Activated CD4-positive, alpha-beta T cell treated with anti-CD3 and anti-CD28 coated beads for 36 hours (primary cell): Measurements from ENCODE around the gene RPH3AL. TPM values are rescaled to one million over a fixed set of nuclear protein-coding genes. Genes with fewer than 3 reads are reported as not detected.

Experiments used
- ATAC-seq: fragments of 200-7000 bp; cut with Tn5 transposase; one replicate; pipeline ENCODE4 v1.10.0; 2021; ENCODE audit warnings: mild to moderate bottlenecking, moderate library complexity
- CTCF ChIA-PET: fragments of 350-600 bp; sonication (Branson Sonifier 250); formaldehyde crosslinking; loops from one replicate; lab custom pipeline; 2021; ENCODE audit warnings: antibody characterized with exemption; lab: Charles Lee
- POLR2A ChIA-PET: fragments of 350-600 bp; sonication (Branson Sonifier 250); formaldehyde crosslinking; loops from one replicate; lab custom pipeline; 2021; ENCODE audit warnings: antibody characterized with exemption, inconsistent platforms; lab: Charles Lee
- DNase-seq: peaks from one replicate; pipeline ENCODE4 v3.0.0-alpha.2; 2020
- H3K27ac Mint-ChIP-seq: one replicate; pipeline ENCODE4 v1.8.0; 2021; ENCODE audit warnings: mixed read lengths
- H3K27me3 Mint-ChIP-seq: one replicate; pipeline ENCODE4 v1.8.0; 2021; ENCODE audit warnings: mixed read lengths
- H3K36me3 Mint-ChIP-seq: one replicate; pipeline ENCODE4 v1.8.0; 2021; ENCODE audit warnings: low read depth, mixed read lengths
- H3K4me1 Mint-ChIP-seq: one replicate; pipeline ENCODE4 v1.8.0; 2021; ENCODE audit warnings: mixed read lengths
- H3K4me3 Mint-ChIP-seq: one replicate; pipeline ENCODE4 v1.8.0; 2021; ENCODE audit warnings: mild to moderate bottlenecking, moderate library complexity, mixed read lengths
- H3K9me3 Mint-ChIP-seq: one replicate; pipeline ENCODE4 v1.8.0; 2021; ENCODE audit warnings: low read depth, mixed read lengths
- intact Hi-C, 2 experiments: fragments of 100-400 bp; cut with DNase I in 1 of 2; cut with micrococcal nuclease in 1 of 2; formaldehyde crosslinking; loops; one replicate each; pipeline versions ENCODE4 v1.14.2 to v1.15.1; 2022 to 2024; cut with DNase I, micrococcal nuclease
- total RNA-seq, 2 experiments: library from RNA; stranded (reverse); gene quantifications; one replicate each; pipeline ENCODE4 v1.2.3, GENCODE V29; 2021

The RPH3AL gene
- total RNA-seq, 2 experiments from 2014 or later: 1.4 to 2.0 TPM

GRCh38 chr17:269616-270514 lies 82.7 kb downstream of the RPH3AL start:
- intact Hi-C loops: no loop called here
- ChIA-PET POLR2A (no interaction called here), CTCF (no interaction called here)

GRCh38 chr17:266701-267667 lies 85.6 kb downstream of the RPH3AL start:
- Mint-ChIP-seq H3K4me1 (no peaks in the 10 kb centered on the region), H3K27ac (no peak overlapping the region), H3K9me3 (no peaks in the 10 kb centered on the region), H3K27me3 (no peaks in the 10 kb centered on the region), H3K36me3 (peaks cover 4% of the 10 kb centered on the region), H3K4me3 (no peak overlapping the region)
- ATAC-seq: no peak
- ChIA-PET POLR2A (no interaction called here), CTCF (no interaction called here)
- DNase-seq: no peak
- intact Hi-C loops: no loop called here

More at GRCh38 chr17:269616-270514, 82.7 kb downstream of the RPH3AL start:
- Mint-ChIP-seq H3K4me1 (no peaks in the 10 kb centered on the region), H3K27ac (no peak overlapping the region), H3K36me3 (no peaks in the 10 kb centered on the region), H3K27me3 (no peaks in the 10 kb centered on the region), H3K9me3 (no peaks in the 10 kb centered on the region), H3K4me3 (no peak overlapping the region)
- DNase-seq (no peak), ATAC-seq (no peak)

GRCh38 chr17:266219-266618 lies 86.4 kb downstream of the RPH3AL start:
- POLR2A ChIA-PET: no interaction called here
- Mint-ChIP-seq H3K9me3 (no peaks in the 10 kb centered on the region), H3K36me3 (peaks cover 4% of the 10 kb centered on the region), H3K4me1 (no peaks in the 10 kb centered on the region), H3K27me3 (no peaks in the 10 kb centered on the region), H3K27ac (no peak overlapping the region), H3K4me3 (no peak overlapping the region)
- CTCF ChIA-PET: no interaction called here
- DNase-seq (no peak), ATAC-seq (no peak)
- intact Hi-C loops: no loop called here

- CTCF ChIA-PET: interaction anchor here (0.6 kb wide), 1 partner anchor 47 kb away, joined by 4 read pairs; no protein-coding TSS in a partner anchor
- Mint-ChIP-seq H3K27ac (no peak overlapping the region), H3K4me1 (no peaks in the 10 kb centered on the region), H3K27me3 (no peaks in the 10 kb centered on the region), H3K9me3 (no peaks in the 10 kb centered on the region), H3K36me3 (peaks cover 4% of the 10 kb centered on the region), H3K4me3 (no peak overlapping the region)
- POLR2A ChIA-PET: no interaction called here
- DNase-seq (no peak), ATAC-seq (no peak)
- intact Hi-C loops: no loop called here
Observed at GRCh38 chr17:265718-266117, 86.9 kb downstream of the RPH3AL start.

GRCh38 chr17:263773-264172 lies 88.8 kb downstream of the RPH3AL start:
- Mint-ChIP-seq H3K4me3 (no peak overlapping the region), H3K36me3 (peaks cover 4% of the 10 kb centered on the region), H3K4me1 (no peaks in the 10 kb centered on the region), H3K9me3 (no peaks in the 10 kb centered on the region), H3K27me3 (no peaks in the 10 kb centered on the region), H3K27ac (no peak overlapping the region)
- DNase-seq: no peak
- ChIA-PET POLR2A (interaction anchor here (0.6 kb wide), 1 partner anchor 101 kb away, joined by 3 read pairs; no protein-coding TSS in a partner anchor), CTCF (no interaction called here)
- ATAC-seq: no peak
- intact Hi-C loops: no loop called here

GRCh38 chr17:263271-263670 lies 89.3 kb downstream of the RPH3AL start:
- Mint-ChIP-seq H3K36me3 (peaks cover 4% of the 10 kb centered on the region), H3K4me1 (no peaks in the 10 kb centered on the region), H3K27me3 (no peaks in the 10 kb centered on the region), H3K9me3 (no peaks in the 10 kb centered on the region), H3K27ac (no peak overlapping the region), H3K4me3 (no peak overlapping the region)
- DNase-seq (no peak), ATAC-seq (no peak)
- intact Hi-C loops: no loop called here
- ChIA-PET CTCF (no interaction called here), POLR2A (interaction anchor here (0.6 kb wide), 1 partner anchor 101 kb away, joined by 3 read pairs; no protein-coding TSS in a partner anchor)

- ChIA-PET CTCF (no interaction called here), POLR2A (no interaction called here)
- no peaks in the 10 kb centered on the region for H3K9me3 Mint-ChIP-seq
- no peaks in the 10 kb centered on the region for H3K4me1 Mint-ChIP-seq
- ATAC-seq (no peak), DNase-seq (no peak)
- no peak overlapping the region for H3K4me3 Mint-ChIP-seq
- H3K27me3 Mint-ChIP-seq: no peaks in the 10 kb centered on the region
- no peak overlapping the region for H3K27ac Mint-ChIP-seq
- intact Hi-C loops: no loop called here
- peaks cover 4% of the 10 kb centered on the region for H3K36me3 Mint-ChIP-seq
Observed at GRCh38 chr17:261635-262034, 91.0 kb downstream of the RPH3AL start.

- intact Hi-C loops: no loop called here
- H3K4me3 Mint-ChIP-seq: no peak overlapping the region
- no peak overlapping the region for H3K27ac Mint-ChIP-seq
- CTCF ChIA-PET: no interaction called here
- no peak for DNase-seq
- no peaks in the 10 kb centered on the region for H3K9me3 Mint-ChIP-seq
- no peaks in the 10 kb centered on the region for H3K4me1 Mint-ChIP-seq
- no peak for ATAC-seq
- H3K27me3 Mint-ChIP-seq: no peaks in the 10 kb centered on the region
- H3K36me3 Mint-ChIP-seq: peaks cover 4% of the 10 kb centered on the region
- POLR2A ChIA-PET: no interaction called here
Observed at GRCh38 chr17:260944-261343, 91.7 kb downstream of the RPH3AL start.

GRCh38 chr17:260031-260791 lies 92.4 kb downstream of the RPH3AL start:
- Mint-ChIP-seq H3K36me3 (peaks cover 4% of the 10 kb centered on the region), H3K4me1 (no peaks in the 10 kb centered on the region), H3K4me3 (no peak overlapping the region), H3K27me3 (no peaks in the 10 kb centered on the region), H3K9me3 (no peaks in the 10 kb centered on the region), H3K27ac (no peak overlapping the region)
- POLR2A ChIA-PET: no interaction called here
- DNase-seq: no peak
- intact Hi-C loops: no loop called here
- no peak for ATAC-seq
- CTCF ChIA-PET: no interaction called here

- Mint-ChIP-seq H3K4me1 (no peaks in the 10 kb centered on the region), H3K9me3 (no peaks in the 10 kb centered on the region), H3K4me3 (no peak overlapping the region), H3K27me3 (no peaks in the 10 kb centered on the region), H3K27ac (no peak overlapping the region), H3K36me3 (peaks cover 4% of the 10 kb centered on the region)
- CTCF ChIA-PET: no interaction called here
- intact Hi-C loops: no loop called here
- POLR2A ChIA-PET: no interaction called here
- DNase-seq: no peak
- no peak for ATAC-seq
Observed at GRCh38 chr17:259341-259976, 93.1 kb downstream of the RPH3AL start.

GRCh38 chr17:258906-259305 lies 93.7 kb downstream of the RPH3AL start:
- H3K9me3 Mint-ChIP-seq: no peaks in the 10 kb centered on the region
- no peak for ATAC-seq
- intact Hi-C loops: no loop called here

More at GRCh38 chr17:258906-259305, 93.7 kb downstream of the RPH3AL start:
- H3K36me3 Mint-ChIP-seq: peaks cover 4% of the 10 kb centered on the region
- H3K4me1 Mint-ChIP-seq: no peaks in the 10 kb centered on the region
- DNase-seq: no peak
- no peak overlapping the region for H3K4me3 Mint-ChIP-seq
- no peak overlapping the region for H3K27ac Mint-ChIP-seq
- CTCF ChIA-PET: no interaction called here
- POLR2A ChIA-PET: no interaction called here
- H3K27me3 Mint-ChIP-seq: no peaks in the 10 kb centered on the region
